Measurements from ENCODE around the gene WWC2. TPM values are rescaled to one million over a fixed set of nuclear protein-coding genes. Genes with fewer than 3 reads are reported as not detected.

WWC2 gene
- total RNA-seq, 1 experiment from 2014 or later = 39.0 TPM

- Mint-ChIP-seq H3K4me3 (ENCODE audit: low read depth, unreplicated experiment) (no peak overlapping the region), H3K27ac (ENCODE audit: unreplicated experiment) (no peak overlapping the region), H3K4me1 (ENCODE audit: low read depth, unreplicated experiment) (peaks cover 56% of the 10 kb centered on the region), H3K36me3 (ENCODE audit: insufficient read depth, unreplicated experiment) (no peaks in the 10 kb centered on the region), H3K27me3 (ENCODE audit: unreplicated experiment) (no peaks in the 10 kb centered on the region), H3K9me3 (ENCODE audit: low read depth, unreplicated experiment) (no peaks in the 10 kb centered on the region)
- DNase-seq = no peak
- CTCF ChIA-PET = no interaction called here
- TF ChIP-seq CTCF (IDR thresholded peaks at IDR 0.05; ENCODE audit: unreplicated experiment) = no peak
- no TSS peak for BruUV-seq (replicated peaks)
- intact Hi-C loops (cut with micrococcal nuclease; ENCODE audit: unreplicated experiment) = loop anchor here (10.0 kb wide), 1 partner anchor 50 kb away; no protein-coding TSS in a partner anchor
Observed at GRCh38 chr4:183284965-183285364, 185.9 kb downstream of the WWC2 start.

GRCh38 chr4:183285886-183286285 lies 186.8 kb downstream of the WWC2 start:
- no peaks in the 10 kb centered on the region for H3K9me3 Mint-ChIP-seq (ENCODE audit: low read depth, unreplicated experiment)
- CTCF ChIA-PET = interaction anchor here (0.6 kb wide), 1 partner anchor 1716 kb away, joined by 3 read pairs; no protein-coding TSS in a partner anchor
- H3K4me3 Mint-ChIP-seq (ENCODE audit: low read depth, unreplicated experiment) = no peak overlapping the region
- no peaks in the 10 kb centered on the region for H3K27me3 Mint-ChIP-seq (ENCODE audit: unreplicated experiment)
- H3K36me3 Mint-ChIP-seq (ENCODE audit: insufficient read depth, unreplicated experiment) = no peaks in the 10 kb centered on the region
- H3K27ac Mint-ChIP-seq (ENCODE audit: unreplicated experiment) = peak overlapping the region; percentile 65
- no peak for DNase-seq
- peaks cover 48% of the 10 kb centered on the region for H3K4me1 Mint-ChIP-seq (ENCODE audit: low read depth, unreplicated experiment)
- no peak for TF ChIP-seq CTCF (IDR thresholded peaks at IDR 0.05; ENCODE audit: unreplicated experiment)
- intact Hi-C loops (cut with micrococcal nuclease; ENCODE audit: unreplicated experiment) = loop anchor here (2.0 to 10.0 kb wide), 2 partner anchors 49 to 113 kb away; no protein-coding TSS in a partner anchor
- BruUV-seq (replicated peaks) = no TSS peak

GRCh38 chr4:183286590-183287308 lies 187.7 kb downstream of the WWC2 start:
- peak; percentile 18 for DNase-seq
- no peak for TF ChIP-seq CTCF (IDR thresholded peaks at IDR 0.05; ENCODE audit: unreplicated experiment)
- Mint-ChIP-seq H3K4me3 (ENCODE audit: low read depth, unreplicated experiment) (peak overlapping the region; percentile 47), H3K4me1 (ENCODE audit: low read depth, unreplicated experiment) (peaks cover 47% of the 10 kb centered on the region), H3K27ac (ENCODE audit: unreplicated experiment) (peak overlapping the region; percentile 65), H3K36me3 (ENCODE audit: insufficient read depth, unreplicated experiment) (no peaks in the 10 kb centered on the region), H3K27me3 (ENCODE audit: unreplicated experiment) (no peaks in the 10 kb centered on the region), H3K9me3 (ENCODE audit: low read depth, unreplicated experiment) (no peaks in the 10 kb centered on the region)
- no TSS peak for BruUV-seq (replicated peaks)
- intact Hi-C loops (cut with micrococcal nuclease; ENCODE audit: unreplicated experiment) = loop anchor here (1.0 to 10.0 kb wide), 3 partner anchors 48 to 121 kb away; no protein-coding TSS in a partner anchor
- CTCF ChIA-PET = interaction anchor here (1.5 kb wide), 1 partner anchor 112 kb away, joined by 6 read pairs; no protein-coding TSS in a partner anchor

- peak overlapping the region; percentile 65 for H3K27ac Mint-ChIP-seq (ENCODE audit: unreplicated experiment)
- H3K27me3 Mint-ChIP-seq (ENCODE audit: unreplicated experiment) = no peaks in the 10 kb centered on the region
- intact Hi-C loops (cut with micrococcal nuclease; ENCODE audit: unreplicated experiment) = loop anchor here (1.0 to 10.0 kb wide), 3 partner anchors 48 to 120 kb away; no protein-coding TSS in a partner anchor
- peak overlapping the region; percentile 47 for H3K4me3 Mint-ChIP-seq (ENCODE audit: low read depth, unreplicated experiment)
- BruUV-seq (replicated peaks) = no TSS peak
- H3K4me1 Mint-ChIP-seq (ENCODE audit: low read depth, unreplicated experiment) = peaks cover 44% of the 10 kb centered on the region
- no peak for DNase-seq
- TF ChIP-seq CTCF (IDR thresholded peaks at IDR 0.05; ENCODE audit: unreplicated experiment) = no peak
- CTCF ChIA-PET = interaction anchor here (1.5 kb wide), 1 partner anchor 111 kb away, joined by 6 read pairs; no protein-coding TSS in a partner anchor
- H3K36me3 Mint-ChIP-seq (ENCODE audit: insufficient read depth, unreplicated experiment) = no peaks in the 10 kb centered on the region
- no peaks in the 10 kb centered on the region for H3K9me3 Mint-ChIP-seq (ENCODE audit: low read depth, unreplicated experiment)
Observed at GRCh38 chr4:183287309-183287659, 188.2 kb downstream of the WWC2 start.
